Ovary (tissue), 1 donor: ENCODE measurements around the gene KCNIP4.

Experiments used
- EP300 ChIP-seq: sonication (generic); formaldehyde crosslinking; IDR thresholded peaks from one replicate; pipeline ENCODE4 v1.6.1; 2017; ENCODE audit warnings: antibody characterized with exemption
- POLR2A ChIP-seq: fragments of 450-650 bp; IDR thresholded peaks from one replicate; pipeline ENCODE4 v1.6.1; 2017; ENCODE audit warnings: antibody characterized with exemption, mild to moderate bottlenecking, moderate library complexity

- no peak for TF ChIP-seq EP300
- no peak for TF ChIP-seq POLR2A
These were observed 14.1 kb upstream of the KCNIP4 start for GRCh38 chr4:21962691-21963090.
